IMR-90 (cell line): ENCODE data around the gene RNGTT.

ENCODE experiments used
- CTCF ChIP-seq: conservative IDR thresholded peaks from 2 replicates; pipeline ENCODE4 v1.5.1; 2012; ENCODE audit warnings: mild to moderate bottlenecking, low read depth, low read length, improper control_type of control experiment
- MAZ ChIP-seq: IDR thresholded peaks from 2 replicates; pipeline ENCODE4 v1.6.1; 2012; ENCODE audit warnings: low read depth, mild to moderate bottlenecking, low read length, improper control_type of control experiment, moderate library complexity, borderline replicate concordance
- POLR2A ChIP-seq: IDR thresholded peaks from 2 replicates; pipeline ENCODE4 v1.6.1; 2012; ENCODE audit warnings: mild to moderate bottlenecking, low read depth, low read length

GRCh38 chr6:88964509-88964908, 1.1 kb upstream of the RNGTT start:
- no peak for TF ChIP-seq CTCF
- TF ChIP-seq POLR2A: no peak
- TF ChIP-seq MAZ: no peak
